Motor neuron (in vitro differentiated cells): ENCODE measurements around the gene GAREM1. TPM values are rescaled to one million over a fixed set of nuclear protein-coding genes. Genes with fewer than 3 reads are reported as not detected.

ENCODE experiments used
- ATAC-seq, 8 experiments: fragments of 200-7000 bp; cut with Tn5 transposase; replicated peaks in 6 of 8; 2 replicates each; pipeline ENCODE4 v1.8.0; 2021; ENCODE audit warnings: mild to moderate bottlenecking in 8 of 8, moderate library complexity in 8 of 8
- H3K27ac ChIP-seq, 2 donors: fragments of 250-450 bp; sonication (Bioruptor Pico); 2 replicates each; pipeline ENCODE4 v1.9.0; 2021; ENCODE audit warnings: antibody characterized with exemption in 2 of 2, mild to moderate bottlenecking in 2 of 2, moderate library complexity in 1 of 2
- H3K4me1 ChIP-seq, 2 donors: fragments of 250-450 bp; sonication (Bioruptor Pico); replicated peaks in 1 of 2; 2 replicates each; pipeline ENCODE4 v1.6.1; 2021; ENCODE audit warnings: antibody characterized with exemption in 2 of 2, mild to moderate bottlenecking in 2 of 2, moderate library complexity in 1 of 2
- H3K4me3 ChIP-seq, 5 donors: fragments of 250-450 bp; sonication (Bioruptor Pico); 2 replicates each; pipeline ENCODE4 v1.9.0; 2021; ENCODE audit warnings: antibody characterized with exemption in 5 of 5, mild to moderate bottlenecking in 5 of 5, moderate library complexity in 4 of 5
- WGBS, 10 experiments: fragments of 450-650 bp; shearing (Covaris generic); methylation state at CpG; one replicate each; pipeline ENCODE4 v1.0.0; 2022; 5-methylcytosine and 5-hydroxymethylcytosine counted together
- in situ Hi-C, 9 experiments: fragments of 400-800 bp; cut with MboI; loops; one replicate each; pipeline ENCODE4 v1.15.0; 2021; ENCODE audit warnings: low sequenced_read_pairs in 9 of 9, low pct_unique_long_range_greater_than_20kb in 2 of 9; ENCODE audit not compliant: unreplicated experiment in 9 of 9
- total RNA-seq, 8 experiments: library from RNA; unstranded; fragments of 300-600 nt; gene quantifications; 2 replicates each; pipeline versions ENCODE4 v1.2.3 to v1.2.4, GENCODE V29; 2022

The GAREM1 gene
- total RNA-seq, 8 experiments from 2014 or later = 1.3 to 17.7 (median 3.6) TPM

DNA sequence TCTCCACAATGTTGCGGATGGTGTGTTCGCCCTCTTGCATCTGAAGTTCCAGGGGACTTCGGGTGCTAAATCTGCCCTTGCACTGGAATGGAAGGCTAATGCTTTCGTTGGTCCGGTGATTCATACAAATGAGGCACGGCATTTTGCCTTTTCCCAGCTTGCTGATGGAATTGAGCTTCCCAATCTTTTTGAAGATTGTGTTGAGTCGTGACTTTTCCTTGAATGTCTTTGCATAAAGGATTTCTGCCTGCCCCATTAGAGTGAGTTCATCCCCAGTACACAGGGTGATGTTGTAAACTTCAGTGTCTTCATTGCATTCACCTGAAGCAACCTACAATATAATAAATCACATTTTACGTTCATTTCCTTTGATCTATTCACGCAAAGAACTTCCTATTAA lies 182.8 kb downstream of the GAREM1 start:
- no peak overlapping the region for H3K27ac ChIP-seq
- WGBS, 10 experiments = 89 to 100% (median 95%) methylated on average over 2 to 7 of the region's 9 CpGs
- in situ Hi-C loops = loop anchor here in 2 of 9 experiments (25.0 kb wide), 2 partner anchors 174 to 249 kb away; partner anchors contain the start of gene GAREM1 (in 1 of the 2)
- no peak for ATAC-seq
- H3K4me1 ChIP-seq = no peaks in the 10 kb centered on the region
- no peak overlapping the region for H3K4me3 ChIP-seq

DNA sequence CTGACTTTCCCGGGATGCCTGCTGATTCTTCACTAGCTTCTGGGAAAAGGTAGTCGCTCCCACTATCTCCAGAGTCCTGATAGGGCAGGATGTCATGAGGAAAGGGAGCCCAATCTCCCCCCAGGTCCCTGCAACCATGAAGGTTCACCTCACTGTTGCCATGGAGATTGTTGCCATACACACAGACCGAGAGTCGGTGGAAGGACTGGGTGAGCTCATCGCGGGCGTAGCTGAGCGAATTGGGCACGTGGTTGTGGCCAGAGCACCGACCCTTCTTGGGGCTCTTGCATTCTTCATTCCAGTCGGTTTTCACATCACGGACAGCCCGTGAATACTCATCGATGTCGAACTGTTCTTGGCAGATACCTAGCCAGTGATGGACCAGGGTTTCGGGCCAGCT lies 183.4 kb downstream of the GAREM1 start:
- Histone ChIP-seq H3K4me3 (no peak overlapping the region), H3K4me1 (no peaks in the 10 kb centered on the region), H3K27ac (no peak overlapping the region)
- in situ Hi-C loops = loop anchor here in 2 of 9 experiments (25.0 kb wide), 2 partner anchors 175 to 250 kb away; partner anchors contain the start of gene GAREM1 (in 1 of the 2)
- no peak for ATAC-seq
- 60 to 100% (median 100%) methylated on average over 2 to 11 of the region's 16 CpGs; no CpG with 5 or more reads in 5 of the 10 experiments for WGBS, 10 experiments

DNA sequence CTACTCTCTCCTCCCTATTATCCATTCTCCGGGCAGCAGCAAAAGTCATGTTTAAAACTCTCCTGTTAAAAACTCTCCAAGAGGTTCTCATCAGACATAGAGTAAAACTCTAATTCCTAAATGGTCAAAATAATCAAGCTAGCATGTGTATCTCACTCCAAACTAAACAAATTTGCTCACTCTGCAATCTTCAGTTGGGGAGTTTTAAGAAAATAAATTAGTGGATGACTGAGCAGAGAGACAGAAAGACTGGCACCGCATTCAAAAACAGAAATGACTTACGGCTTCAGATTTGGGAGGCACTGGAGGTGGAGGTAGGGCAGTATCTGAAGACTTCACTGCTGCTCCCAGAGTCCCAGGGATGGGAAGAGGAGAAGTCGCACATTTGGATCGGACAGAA lies 183.9 kb downstream of the GAREM1 start:
- in situ Hi-C loops = loop anchor here in 2 of 9 experiments (25.0 kb wide), 2 partner anchors 176 to 251 kb away; partner anchors contain the start of gene GAREM1 (in 1 of the 2)
- ATAC-seq = no peak

DNA sequence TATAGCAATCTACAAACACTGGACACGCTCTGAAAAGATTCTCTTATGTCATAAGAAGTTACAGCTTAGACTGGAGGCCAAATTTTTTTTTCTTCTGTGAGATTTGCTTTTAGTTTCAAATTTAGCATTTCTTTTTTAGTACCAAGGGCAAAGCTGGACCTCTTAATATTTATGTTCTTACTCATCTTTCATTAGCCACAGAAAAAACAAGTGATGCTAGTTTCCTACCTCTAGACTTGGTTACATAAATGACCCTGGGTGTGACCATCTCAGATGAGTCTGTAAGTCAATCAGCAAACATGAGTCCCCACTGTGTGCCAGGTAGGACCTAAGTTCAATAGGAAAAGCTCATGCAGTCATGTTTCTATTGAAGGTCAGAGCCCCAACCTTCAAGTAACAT lies 186.4 kb downstream of the GAREM1 start:
- in situ Hi-C loops = loop anchor here in 2 of 9 experiments (25.0 kb wide), 2 partner anchors 178 to 253 kb away; partner anchors contain the start of gene GAREM1 (in 1 of the 2)
- no peak overlapping the region for H3K27ac ChIP-seq
- no peaks in the 10 kb centered on the region for H3K4me1 ChIP-seq
- H3K4me3 ChIP-seq = no peak overlapping the region
- WGBS, 10 experiments = 0 to 100% (median 94%) methylated on average over 1 of the region's 1 CpG; no CpG with 5 or more reads in 2 of the 10 experiments
- no peak for ATAC-seq

More for the DNA sequence above, 183.9 kb downstream of the GAREM1 start:
- WGBS, 10 experiments = 83 to 100% (median 97%) methylated on average over 1 to 4 of the region's 5 CpGs; no CpG with 5 or more reads in 2 of the 10 experiments
- Histone ChIP-seq H3K4me1 (no peaks in the 10 kb centered on the region), H3K4me3 (no peak overlapping the region), H3K27ac (no peak overlapping the region)

DNA sequence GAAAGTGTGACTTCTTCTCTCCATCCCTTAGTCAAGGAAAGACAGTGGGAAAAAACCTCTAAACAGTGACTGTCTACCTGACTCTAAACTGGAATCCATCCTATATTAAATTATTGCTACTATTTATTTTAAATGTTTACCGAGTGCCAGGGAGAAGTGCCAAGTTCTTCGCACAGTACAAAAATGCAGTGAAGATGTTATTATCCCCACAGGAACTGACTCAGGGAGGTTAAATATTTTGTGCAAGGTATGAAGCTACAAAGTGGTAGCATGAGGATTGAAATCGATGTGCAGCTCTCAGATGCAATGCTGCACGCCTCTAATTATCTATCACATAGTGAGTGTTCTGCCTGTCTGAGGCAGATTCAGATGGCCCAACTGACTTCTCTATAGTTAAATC lies 189.8 kb downstream of the GAREM1 start:
- in situ Hi-C loops = loop anchor here in 2 of 9 experiments (25.0 kb wide), 2 partner anchors 181 to 256 kb away; partner anchors contain the start of gene GAREM1 (in 1 of the 2)
- WGBS, 10 experiments = 92 to 100% (median 95%) methylated on average over 1 to 4 of the region's 4 CpGs; no CpG with 5 or more reads in 2 of the 10 experiments
- H3K4me1 ChIP-seq = peaks cover 0 to 2% of the 10 kb centered on the region in 2 donors
- H3K27ac ChIP-seq = no peak overlapping the region
- no peak overlapping the region for H3K4me3 ChIP-seq
- ATAC-seq = no peak

DNA sequence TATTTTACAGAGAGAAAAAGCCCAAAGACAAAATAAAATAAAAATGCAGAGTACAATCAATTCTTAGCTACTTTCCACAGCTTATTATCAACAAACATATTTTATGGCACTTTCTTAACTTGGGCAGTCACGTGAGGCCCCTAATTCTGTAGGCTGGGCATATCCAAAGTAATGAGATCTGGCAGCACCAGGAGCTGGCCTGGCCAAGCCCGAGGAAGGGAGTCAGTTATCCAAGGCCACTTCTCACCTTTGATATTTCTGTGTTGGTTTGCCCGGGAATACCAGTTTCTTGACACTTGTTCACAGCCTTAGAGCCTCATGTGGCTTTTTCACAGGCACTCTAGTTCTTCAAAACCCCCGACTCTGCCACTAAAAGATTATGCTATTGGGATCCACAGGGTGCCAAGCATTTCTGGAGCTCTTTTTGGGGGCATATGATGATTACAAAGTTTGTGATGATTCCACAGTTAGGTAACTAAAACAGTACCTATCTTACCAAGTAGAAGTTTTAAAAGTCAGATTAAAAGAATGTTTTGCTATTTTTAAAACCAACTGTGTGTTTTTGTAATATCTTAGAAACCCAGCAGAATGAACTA lies 190.4 kb downstream of the GAREM1 start:
- ATAC-seq = no peak
- H3K27ac ChIP-seq = no peak overlapping the region
- no peak overlapping the region for H3K4me3 ChIP-seq
- WGBS, 10 experiments = 27 to 90% (median 78%) methylated on average over 1 to 4 of the region's 4 CpGs; no CpG with 5 or more reads in 2 of the 10 experiments
- in situ Hi-C loops = loop anchor here in 2 of 9 experiments (25.0 kb wide), 2 partner anchors 182 to 257 kb away; partner anchors contain the start of gene GAREM1 (in 1 of the 2)
- H3K4me1 ChIP-seq = peaks cover 0 to 2% of the 10 kb centered on the region in 2 donors

DNA sequence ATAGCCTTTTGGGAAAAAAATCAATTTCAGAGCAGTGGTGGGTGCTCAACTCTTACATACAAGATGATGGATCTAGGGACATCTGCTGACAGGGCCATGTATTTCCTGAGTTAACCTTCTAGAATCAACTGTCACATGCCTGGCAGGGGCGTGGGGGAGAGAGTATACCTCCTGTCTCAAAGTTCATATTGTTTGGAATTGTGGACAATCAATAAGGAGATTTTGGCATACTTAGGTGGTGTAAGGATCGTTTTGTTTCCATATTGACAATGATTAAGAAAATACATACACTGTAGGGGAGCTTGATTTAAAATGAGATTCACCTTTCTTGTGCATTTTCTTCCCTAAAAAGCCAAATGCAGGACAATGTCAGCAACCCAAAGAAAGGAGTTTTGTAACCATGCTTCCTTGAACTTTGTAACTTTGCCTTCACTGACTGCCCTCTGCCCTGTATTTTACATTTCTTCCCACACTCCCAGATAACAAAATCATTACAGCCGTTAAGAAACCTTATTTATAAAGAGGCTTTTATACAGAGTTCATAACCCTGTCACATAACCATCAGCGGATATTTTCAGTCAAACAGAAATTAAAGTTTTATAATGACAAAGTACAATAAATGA lies 192.4 kb downstream of the GAREM1 start:
- Histone ChIP-seq H3K27ac (no peak overlapping the region), H3K4me3 (no peak overlapping the region), H3K4me1 (peaks cover 0 to 2% of the 10 kb centered on the region in 2 donors)
- no peak for ATAC-seq
- WGBS, 10 experiments = 37 to 85% (median 74%) methylated on average over 1 to 4 of the region's 4 CpGs
- in situ Hi-C loops = loop anchor here in 3 of 9 experiments (10.0 to 25.0 kb wide), 3 partner anchors 184 to 277 kb away; partner anchors contain the start of gene GAREM1 (in 1 of the 3)

DNA sequence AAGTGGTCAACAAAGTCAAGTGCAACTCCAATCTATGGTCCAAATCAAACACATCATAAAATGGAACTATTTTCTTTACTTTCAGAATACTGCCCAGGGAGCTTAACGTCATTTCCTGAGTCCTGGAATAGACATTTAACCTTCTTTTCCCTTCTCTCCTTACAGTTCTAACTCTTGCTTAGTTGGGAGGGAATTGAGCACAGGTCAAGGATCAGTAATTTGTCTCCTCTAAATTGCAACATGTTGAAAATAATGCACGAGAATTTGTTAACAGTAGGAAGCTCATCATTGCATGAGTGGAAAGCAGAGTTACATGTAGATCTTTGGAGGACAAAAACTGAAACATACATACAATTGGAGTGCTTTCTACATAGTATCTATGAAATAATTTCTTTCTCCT lies 193.1 kb downstream of the GAREM1 start:
- in situ Hi-C loops = loop anchor here in 3 of 9 experiments (10.0 to 25.0 kb wide), 3 partner anchors 185 to 277 kb away; partner anchors contain the start of gene GAREM1 (in 1 of the 3)
- peaks cover 0 to 2% of the 10 kb centered on the region in 2 donors for H3K4me1 ChIP-seq
- ATAC-seq = no peak
- no peak overlapping the region for H3K4me3 ChIP-seq
- no peak overlapping the region for H3K27ac ChIP-seq
- WGBS, 10 experiments = 13 to 87% (median 66%) methylated on average over 1 to 2 of the region's 2 CpGs; no CpG with 5 or more reads in 1 of the 10 experiments

DNA sequence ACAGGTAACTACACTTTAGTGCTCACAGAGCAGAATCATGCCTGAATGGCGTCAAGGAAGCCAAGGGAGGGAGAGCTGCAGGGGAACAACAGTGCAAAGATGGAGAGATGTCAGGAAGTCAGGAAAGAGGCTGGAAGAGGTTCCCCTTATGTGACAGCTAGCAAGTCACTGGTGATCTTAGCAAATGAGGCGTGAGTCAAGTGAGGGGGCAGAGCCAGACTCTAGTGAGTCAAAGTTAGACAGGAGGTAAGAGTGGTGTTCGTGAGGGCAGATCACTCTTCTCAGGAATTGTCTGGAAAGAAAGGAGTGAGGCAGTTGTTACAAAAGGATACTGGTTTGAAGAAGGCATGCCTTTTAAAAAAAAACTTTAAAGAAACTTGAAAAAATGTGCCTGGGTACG lies 193.8 kb downstream of the GAREM1 start:
- H3K4me1 ChIP-seq = peaks cover 0 to 2% of the 10 kb centered on the region in 2 donors
- H3K4me3 ChIP-seq = no peak overlapping the region
- in situ Hi-C loops = loop anchor here in 3 of 9 experiments (10.0 to 25.0 kb wide), 3 partner anchors 185 to 278 kb away; partner anchors contain the start of gene GAREM1 (in 1 of the 3)
- 20 to 100% (median 96%) methylated on average over 1 to 4 of the region's 4 CpGs; no CpG with 5 or more reads in 2 of the 10 experiments for WGBS, 10 experiments
- H3K27ac ChIP-seq = no peak overlapping the region
- no peak for ATAC-seq

DNA sequence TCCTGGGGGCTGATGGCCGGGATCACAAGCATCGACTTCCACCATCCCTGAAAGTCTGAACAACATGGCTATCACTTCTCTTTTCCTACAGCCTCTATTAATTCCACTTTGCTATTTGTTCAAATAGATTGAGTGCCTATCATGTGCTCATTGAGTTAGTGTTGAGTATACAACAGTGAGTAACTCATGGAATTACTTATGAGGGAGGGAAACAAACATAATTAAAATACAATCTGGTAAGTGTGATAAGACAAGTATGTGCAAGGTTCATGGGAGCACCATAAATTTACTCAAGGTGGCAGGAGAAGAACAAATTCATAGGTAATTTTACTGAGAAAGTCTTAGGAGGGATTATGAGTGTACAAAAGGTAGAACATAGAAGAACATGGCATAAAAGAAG lies 194.4 kb downstream of the GAREM1 start:
- Histone ChIP-seq H3K4me3 (no peak overlapping the region), H3K27ac (no peak overlapping the region), H3K4me1 (peaks cover 0 to 2% of the 10 kb centered on the region in 2 donors)
- ATAC-seq = no peak
- 73 to 100% (median 95%) methylated on average over 1 to 2 of the region's 2 CpGs; no CpG with 5 or more reads in 5 of the 10 experiments for WGBS, 10 experiments
- in situ Hi-C loops = loop anchor here in 3 of 9 experiments (10.0 to 25.0 kb wide), 3 partner anchors 186 to 279 kb away; partner anchors contain the start of gene GAREM1 (in 1 of the 3)

DNA sequence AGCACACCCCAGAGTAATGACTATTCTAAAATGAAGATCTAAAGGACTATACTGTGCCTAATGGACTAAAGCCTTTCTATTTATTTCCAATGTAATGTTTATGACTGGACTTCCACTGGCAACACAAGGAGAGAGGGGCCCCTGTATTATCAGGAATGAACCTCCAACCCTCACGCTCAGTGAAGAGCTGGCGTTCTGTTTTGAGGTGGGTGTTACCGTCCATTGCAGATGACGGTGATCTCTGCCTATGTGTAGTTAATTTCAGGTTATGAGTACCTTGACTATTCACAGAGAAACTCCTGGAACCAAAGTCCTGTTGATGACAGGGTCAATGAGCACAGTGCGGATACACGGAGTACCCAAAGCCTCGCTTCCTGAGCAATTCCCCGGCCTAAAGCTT lies 195.5 kb downstream of the GAREM1 start:
- WGBS, 10 experiments = 24 to 100% (median 98%) methylated on average over 1 to 7 of the region's 8 CpGs; no CpG with 5 or more reads in 1 of the 10 experiments
- in situ Hi-C loops = loop anchor here in 3 of 9 experiments (10.0 to 25.0 kb wide), 3 partner anchors 187 to 280 kb away; partner anchors contain the start of gene GAREM1 (in 1 of the 3)
- H3K4me3 ChIP-seq = no peak overlapping the region

DNA sequence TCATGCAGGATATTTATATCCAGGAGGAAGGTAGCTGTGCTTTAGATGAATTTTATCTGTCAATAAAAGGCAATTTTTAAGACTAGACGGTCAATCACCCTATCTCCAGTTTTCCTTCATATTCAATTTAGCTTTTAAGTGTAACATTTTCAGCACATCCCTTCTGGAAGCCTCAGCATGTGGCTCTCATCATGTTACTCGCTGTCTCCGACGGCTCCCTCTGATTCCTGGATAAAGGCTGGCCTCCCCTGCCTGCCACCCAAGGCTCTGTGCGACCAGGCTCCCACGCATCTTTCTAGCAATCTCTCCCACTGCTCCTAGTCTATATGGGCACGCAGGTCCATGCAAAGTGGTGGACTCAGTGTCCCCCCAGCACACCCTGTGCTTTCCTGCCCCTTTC lies 196.4 kb downstream of the GAREM1 start:
- no peak overlapping the region for H3K4me3 ChIP-seq
- H3K4me1 ChIP-seq = peaks cover 0 to 2% of the 10 kb centered on the region in 2 donors
- no peak for ATAC-seq
- in situ Hi-C loops = loop anchor here in 2 of 9 experiments (10.0 to 25.0 kb wide), 2 partner anchors 112 to 280 kb away; no protein-coding TSS in a partner anchor
- WGBS, 10 experiments = 40 to 100% (median 94%) methylated on average over 1 to 5 of the region's 7 CpGs; no CpG with 5 or more reads in 2 of the 10 experiments
- H3K27ac ChIP-seq = no peak overlapping the region

More for the DNA sequence above, 195.5 kb downstream of the GAREM1 start:
- no peak for ATAC-seq
- Histone ChIP-seq H3K4me1 (peaks cover 0 to 2% of the 10 kb centered on the region in 2 donors), H3K27ac (no peak overlapping the region)
